NCI-H2196 (cell line): ENCODE data around the gene RTP4.

Experiments used
- DNase-seq: peaks from one replicate; lab custom pipeline; 2025; ENCODE audit not compliant: unreplicated experiment; lab: John Stamatoyannopoulos, UW

Gene RTP4, protein sequence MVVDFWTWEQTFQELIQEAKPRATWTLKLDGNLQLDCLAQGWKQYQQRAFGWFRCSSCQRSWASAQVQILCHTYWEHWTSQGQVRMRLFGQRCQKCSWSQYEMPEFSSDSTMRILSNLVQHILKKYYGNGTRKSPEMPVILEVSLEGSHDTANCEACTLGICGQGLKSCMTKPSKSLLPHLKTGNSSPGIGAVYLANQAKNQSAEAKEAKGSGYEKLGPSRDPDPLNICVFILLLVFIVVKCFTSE

DNA sequence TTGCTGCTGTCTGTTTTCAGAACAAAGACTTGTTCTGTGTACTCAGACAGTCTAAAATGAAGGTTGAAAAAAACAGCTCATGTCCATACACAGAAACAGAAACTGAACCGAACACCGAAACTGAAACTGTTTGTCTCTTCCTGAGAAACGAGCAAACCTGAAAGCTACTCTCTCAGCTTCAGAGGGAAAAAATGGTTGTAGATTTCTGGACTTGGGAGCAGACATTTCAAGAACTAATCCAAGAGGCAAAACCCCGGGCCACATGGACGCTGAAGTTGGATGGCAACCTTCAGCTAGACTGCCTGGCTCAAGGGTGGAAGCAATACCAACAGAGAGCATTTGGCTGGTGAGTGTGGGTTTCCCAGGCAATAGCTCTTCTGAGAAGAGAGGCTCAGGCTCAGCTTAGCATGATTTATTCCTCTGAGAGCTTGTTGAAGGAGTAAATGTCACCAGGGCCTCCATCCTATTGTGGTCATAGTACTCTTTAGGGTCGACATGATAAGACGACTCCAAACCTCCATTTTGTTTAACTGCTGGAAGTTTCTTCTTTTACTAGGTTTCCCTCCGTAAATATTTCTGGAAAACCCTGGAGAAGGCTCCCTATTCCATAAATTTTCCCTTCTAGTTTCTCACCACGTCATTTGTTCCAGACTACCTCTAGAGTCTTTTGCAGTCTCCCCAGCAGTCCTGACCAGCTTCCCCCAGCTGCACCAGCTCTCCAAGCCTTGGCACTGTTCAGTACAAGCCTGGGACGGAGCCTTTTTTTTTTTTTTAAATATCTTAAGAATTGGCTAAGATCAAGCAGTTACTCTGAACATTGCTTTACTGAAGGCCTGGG is at the start of gene RTP4:
Gene RTP4, plus strand, starts transcription at position 135 of the 838 bp plus-strand sequence. Its CDS starts 57 bp downstream, at position 192.
- DNase-seq = peak; percentile 17

DNA sequence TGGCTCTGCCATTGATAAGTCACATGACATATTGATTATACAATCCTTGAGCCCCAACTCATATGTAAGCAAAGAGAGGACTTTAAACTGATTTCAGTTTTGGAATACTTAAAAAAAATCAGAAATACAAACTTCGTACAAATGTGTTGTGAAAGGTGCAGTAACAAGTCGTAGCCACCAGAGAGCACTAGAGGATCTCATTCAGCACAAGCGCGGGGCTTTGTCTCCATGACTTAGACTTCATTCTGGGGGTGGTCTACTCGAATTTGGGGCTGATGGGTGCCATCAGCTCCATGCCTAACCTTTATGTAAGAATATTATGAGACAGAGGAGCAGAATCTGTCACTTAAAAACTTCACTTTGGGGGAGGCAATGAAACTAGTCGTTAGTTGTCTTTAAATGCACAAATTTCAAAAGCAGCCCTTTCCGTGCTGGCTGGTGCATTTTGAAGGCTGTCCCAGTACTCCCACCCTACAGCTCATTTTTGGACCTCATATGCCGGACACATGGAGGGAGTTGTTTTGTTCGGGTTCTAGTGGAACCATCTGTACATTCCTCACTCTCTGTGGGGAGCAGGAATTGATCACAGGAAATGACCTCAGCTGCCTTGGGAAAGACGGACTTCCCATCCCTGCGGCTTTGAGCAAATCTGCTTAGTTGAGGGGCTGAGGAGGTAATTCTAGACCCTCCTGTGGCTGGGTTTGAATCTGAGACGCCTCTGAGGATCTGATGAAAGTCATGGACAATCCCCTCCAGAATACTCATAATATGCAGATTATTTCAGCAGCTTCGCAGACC is 49.2 kb upstream of the RTP4 start:
- peak; percentile 68 for DNase-seq

DNA sequence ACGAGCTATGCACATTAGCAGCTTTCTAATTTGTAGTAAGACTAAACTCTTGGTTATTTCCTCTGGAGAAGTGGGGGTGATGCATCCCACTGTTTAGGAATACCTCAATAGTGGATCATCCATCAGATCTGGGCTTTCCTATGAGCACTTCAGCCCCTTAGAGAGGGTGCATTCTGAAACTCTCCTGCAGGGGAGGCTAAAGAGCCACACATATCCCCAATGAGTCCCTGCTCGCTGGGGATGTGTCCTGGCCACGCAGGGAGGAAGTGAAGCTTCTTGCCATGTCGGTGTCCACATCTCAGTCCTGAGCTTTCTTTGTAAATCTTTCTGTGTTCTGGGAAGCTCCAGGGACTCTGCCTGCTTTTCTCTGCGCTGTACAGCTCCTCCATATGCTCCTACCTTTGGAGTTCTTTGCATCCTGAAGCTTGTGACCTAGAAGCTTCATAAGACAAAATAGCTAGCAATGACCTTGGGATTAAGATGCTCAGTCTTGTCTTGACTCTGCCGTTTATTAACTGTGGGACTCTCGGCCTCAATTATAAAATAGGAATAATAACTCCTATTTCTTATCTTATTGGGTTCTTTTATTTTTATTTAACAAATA is 48.4 kb upstream of the RTP4 start:
- peak; percentile 64 for DNase-seq

DNA sequence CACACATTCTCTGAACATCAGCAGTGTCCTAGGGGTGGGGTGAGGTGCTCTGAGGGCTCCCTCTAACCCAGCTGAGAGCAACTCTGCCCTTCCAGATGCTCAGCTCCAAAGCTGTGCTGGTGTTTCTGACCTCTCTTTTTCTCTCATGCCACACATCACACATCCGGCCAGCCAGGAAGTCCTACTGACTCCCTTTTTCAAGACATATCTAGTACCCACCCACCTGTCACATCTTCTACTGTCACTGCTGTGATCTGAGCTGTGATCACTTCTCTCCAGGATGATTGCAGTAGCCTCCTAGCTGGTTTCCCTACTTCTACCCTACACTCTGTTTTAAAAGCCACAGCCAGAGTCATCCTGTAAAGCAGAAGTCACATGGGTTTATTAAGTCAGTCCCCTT is 46.4 kb upstream of the RTP4 start:
- DNase-seq = no peak

DNA sequence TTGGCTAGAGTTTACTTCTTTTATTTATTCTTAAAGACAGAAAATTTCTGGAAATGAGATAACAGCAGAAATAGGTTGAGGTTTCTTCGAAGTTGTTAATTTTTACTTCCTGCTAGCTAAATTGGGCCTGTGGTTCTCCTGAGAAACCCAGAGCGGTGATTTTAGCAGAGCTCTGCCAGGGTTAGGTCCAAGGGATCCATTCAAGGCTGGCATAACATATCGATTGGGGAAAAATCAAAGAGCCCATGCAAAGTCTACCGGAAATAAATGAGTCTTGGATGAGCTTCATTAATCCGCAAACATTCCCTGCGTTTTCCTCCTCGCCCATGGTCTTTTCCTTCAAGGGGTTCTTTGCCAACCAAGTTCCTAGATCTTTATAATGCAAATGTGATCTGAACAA is 45.9 kb upstream of the RTP4 start:
- no peak for DNase-seq

DNA sequence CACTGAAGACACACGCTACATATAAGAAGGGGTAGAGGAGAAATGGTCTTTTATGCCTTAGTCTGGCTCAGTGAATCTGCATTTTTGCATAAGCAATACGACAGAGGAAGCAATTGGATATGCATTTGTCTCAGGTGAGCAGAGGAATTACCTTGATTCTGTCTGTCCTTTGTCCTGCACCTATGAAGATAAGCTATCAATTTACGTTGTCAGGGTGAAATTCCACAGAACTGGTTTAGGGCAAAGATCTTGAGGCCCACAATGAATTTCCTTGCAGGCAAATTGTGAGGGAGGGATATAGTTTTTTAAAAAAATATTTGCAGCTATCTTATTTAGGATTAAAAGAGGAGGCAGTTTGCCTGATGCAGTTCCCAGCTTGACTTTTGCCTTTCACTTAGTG is 45.1 kb upstream of the RTP4 start:
- DNase-seq = no peak

DNA sequence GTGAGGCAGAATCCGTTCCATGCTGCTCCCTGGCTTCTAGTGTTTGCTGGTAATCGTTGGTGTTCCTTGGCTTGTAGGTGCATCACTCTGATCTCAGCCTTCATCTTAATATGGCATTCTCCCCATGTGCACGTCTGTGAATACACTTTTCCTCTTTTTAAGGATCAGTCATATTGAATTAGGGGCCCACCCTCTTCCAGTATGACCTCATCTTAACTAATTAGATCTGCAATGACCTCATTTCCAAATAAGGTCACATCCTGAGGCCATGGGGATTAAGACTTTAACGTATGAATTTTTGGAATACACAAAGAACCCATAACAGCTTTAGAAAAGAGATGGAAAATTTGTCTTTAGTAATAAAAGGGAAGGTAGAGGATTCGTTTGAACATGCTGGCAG is 42.6 kb upstream of the RTP4 start:
- DNase-seq = no peak

DNA sequence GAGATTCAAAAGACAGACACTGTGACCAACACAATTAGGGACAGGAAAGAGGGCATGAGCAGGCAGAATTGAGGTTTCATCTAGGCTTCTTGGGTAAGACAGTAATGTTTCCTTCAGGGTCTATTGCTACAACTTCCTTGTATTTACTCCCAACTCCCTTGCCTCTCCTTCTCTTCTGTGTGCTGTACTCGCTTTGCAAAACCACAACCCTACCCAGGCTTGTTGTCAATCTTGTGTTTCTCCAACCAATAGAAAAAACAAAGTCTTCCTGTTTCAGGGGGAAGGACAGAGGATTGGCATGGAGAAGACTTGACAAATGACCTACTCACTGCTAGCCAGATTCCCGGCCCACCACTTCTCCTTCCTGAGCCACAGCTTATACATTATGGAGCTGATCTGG is 40.3 kb upstream of the RTP4 start:
- DNase-seq = no peak

DNA sequence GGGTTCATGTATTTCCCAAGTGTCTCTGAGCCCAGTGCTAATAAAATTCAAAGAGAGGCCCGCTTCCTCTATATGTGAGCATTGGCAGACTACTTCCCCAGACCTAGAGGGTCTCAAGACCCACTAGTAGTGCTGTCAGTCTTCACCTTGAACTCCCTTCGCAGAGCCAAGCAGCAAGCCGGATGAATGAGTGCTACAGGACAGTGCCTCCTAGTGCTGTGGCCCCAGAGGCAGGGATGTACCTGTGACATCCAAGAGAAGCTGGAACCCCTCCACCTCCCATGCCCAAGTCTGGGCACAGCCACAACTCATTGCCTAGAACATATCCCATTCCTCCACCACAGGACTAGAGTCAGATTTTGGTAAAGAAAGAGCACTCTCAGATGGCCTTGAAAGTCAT is 39.5 kb upstream of the RTP4 start:
- no peak for DNase-seq

DNA sequence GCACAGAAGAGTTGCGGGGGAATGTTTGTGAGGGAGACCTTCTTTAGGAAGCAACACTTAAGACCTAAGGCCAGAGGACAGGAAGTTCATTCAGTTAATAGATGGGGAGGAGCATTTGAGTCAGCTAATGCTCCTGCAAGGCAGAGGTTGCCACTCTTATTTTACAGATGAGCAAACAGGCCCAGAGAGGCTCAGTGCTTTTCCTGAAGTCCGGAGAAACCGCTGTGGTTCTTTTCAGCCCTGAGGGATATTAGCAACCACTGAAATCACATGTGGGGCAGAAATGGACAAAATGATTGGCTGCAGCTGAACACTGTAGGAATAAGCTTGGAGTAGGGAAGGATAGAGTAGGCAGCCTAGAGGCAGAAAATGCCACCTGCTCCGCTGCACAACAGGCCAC is 33.3 kb upstream of the RTP4 start:
- DNase-seq = no peak

DNA sequence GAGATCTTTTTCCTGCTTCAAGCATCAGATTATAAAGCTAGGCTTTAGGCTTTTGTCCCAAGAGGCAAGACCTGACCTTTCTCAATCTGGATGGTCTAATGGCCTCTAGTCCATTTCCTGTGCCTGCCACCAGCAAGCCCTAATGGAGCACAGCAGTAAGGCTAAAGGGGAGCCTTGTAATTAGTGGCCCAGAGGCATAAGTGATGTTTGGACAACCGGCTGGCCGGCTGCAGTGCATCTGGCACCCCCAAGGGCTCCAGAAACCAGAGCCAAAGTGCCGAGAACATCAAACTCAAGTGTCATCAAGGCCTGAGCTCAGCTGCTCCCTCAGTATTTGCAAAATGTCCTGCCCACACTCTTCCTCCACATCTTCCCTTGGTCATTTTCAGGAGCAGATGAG is 31.9 kb upstream of the RTP4 start:
- DNase-seq = no peak

DNA sequence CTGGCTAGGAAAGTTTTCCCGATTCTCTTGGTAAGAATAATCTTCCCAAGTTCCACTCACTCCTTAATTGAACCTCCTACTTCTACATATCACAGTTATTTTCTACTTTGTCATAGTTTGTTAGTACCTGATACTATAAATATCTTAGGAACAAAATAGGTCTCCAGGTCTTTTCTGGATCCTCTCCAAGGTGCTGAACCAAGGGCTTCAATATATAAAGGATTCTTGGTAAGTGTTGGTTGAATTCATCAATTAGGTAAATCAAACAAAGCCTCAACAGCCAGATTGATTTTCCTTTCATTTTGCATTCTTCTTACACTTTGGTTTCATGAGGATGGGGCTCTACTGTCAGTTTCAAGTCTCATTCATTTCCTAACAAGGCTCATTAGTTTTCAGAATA is 27.6 kb upstream of the RTP4 start:
- no peak for DNase-seq

DNA sequence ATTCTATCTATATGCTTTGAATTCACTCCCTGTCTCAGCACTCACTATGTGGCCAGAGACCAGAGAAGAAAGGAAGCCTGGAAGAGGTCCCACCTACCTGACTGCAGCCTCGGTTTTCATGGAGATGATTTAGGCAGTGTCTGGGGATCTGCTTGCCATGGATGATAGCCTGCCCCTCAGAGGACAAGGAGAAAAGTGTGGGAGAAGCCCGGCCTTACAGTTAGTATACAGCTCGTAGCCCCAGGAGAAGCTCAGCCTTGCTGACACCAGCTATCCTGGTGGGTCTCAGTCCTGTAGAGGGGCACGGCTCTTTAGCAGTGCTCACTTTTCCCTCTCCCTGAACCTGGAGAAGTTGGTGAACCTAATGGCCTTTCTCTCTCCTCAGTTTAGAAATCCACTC is 25.9 kb upstream of the RTP4 start:
- DNase-seq = no peak

DNA sequence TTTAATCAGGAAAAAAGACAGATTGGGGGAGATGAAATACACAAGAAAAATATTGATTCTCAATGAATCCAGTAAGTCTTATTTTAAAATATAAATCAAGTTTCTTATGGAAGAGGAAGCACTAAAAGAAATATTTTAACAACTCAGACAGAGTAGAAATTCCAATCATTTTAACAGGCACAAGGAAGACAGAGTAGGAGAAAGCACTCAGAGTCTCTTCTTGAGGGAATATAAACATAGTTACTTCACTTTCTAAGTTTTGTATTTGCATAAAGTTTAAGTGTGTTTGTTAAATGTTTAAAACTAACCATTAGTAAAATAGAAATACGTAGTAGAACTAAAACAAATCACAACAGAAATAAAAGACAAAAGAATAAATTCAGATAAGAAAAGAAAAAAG is 24.5 kb upstream of the RTP4 start:
- no peak for DNase-seq

DNA sequence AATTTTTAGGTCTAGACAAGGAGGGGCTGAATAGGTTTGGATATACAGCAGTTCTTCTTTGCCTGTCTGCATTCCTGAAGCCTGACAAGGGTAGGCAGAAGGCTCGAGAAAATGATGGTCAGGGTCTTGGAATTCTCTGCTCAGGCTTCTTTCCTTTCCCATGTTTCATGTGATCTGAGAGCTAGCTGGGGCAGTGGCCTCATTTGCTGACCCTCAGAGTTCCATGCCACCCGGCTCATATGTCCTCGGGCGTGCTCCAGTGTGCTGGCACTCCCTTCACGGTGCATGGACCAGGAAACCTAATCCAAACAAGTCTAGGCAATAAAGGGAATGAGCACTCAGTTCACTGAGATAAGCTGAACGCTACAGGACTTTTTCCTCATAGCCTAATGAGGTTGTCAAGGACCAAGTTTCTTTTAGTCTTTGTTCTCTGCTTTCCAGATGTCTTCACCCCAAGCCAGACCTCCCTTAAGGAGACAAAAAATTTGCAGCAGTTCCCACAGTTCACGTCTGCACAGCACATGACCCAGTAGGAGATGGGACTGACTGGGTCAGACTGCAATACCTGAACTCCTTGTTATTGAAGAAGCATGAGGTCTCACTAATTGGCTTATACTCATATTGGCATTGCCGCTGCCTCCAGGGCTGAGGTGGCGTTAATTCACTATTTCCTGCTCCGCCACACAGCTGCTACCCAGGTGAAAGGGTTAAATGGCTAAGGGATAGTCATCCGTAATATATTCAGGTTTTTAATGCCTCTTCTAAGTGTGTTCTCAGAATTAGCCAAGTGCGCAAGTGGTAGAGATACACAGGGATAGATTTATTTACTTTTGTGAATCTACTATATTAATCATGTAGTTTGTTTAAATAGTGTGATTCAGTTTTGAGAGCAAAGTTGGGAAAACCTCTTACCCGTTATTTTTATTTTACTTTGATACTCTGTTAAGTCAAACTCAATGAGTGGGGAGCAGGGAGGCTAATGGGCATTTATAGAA is 15.3 kb upstream of the RTP4 start:
- no peak for DNase-seq

DNA sequence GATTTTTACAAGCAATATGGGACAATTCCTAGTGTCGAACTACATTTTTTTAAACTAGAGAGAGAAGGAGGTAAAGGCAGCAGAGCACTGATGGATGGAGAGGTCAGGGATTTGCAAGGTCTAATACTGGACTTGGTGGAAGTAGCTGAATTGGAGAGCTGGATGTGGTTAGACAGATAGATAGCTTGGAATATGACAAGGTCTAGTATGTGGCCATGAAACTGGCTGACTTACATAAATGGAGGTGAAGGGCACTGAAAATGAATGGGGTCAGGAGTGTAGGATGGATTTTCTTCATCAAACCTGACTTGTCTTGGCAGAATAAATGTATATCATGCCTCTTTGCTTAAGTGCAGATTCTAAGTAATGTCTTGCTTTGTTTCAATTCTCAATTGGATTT is 10.1 kb upstream of the RTP4 start:
- DNase-seq = no peak

DNA sequence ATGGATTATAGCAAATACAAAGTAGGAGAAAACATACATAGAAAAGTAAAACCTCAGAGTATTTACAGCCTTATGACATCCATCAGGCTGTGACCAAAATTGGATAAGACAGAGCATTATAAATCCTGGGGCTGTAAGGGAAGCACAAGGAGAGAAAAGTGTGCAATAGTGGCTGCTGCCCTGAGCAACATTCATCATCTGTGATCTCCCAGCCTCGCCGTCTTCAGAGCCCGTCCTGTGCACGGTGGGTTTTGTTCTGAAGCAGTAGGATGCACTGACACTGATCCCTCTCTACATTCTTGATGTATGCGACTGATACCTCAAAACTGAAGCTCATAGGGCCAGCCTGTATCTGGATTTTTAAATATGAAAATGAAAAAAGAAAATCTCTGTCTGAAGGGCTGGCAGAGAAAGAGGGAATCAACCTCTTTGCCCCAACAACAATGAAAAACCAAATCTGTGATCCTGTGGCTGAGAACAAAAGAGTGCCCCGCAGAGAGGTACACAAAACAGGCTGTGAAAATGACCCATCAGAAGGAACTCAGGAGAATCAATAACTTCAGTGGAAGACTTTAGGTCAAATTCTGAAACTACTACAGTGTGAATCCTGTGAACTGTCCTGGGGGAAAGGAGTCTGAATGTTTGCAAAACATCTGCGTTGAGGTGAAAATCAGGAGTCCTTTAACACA is 8.2 kb upstream of the RTP4 start:
- no peak for DNase-seq

DNA sequence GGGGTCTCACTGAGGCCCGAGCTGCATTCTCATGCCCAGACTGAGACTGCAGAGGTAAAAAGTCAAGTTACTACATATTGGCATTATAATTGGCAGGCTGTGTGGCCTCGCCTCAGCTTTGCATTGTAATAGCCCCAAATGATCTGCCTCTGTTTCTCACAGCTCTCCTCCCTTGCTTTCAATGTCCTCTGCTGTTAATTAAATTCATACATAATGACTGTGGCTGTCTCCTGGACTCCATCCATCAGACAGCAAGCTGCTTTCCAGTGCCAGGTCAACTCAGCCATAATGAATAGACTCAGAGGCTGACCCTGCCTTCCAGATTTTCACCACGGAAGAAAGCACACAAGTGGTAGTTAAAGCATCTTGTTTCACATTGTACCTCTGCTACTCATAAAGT is 7.6 kb upstream of the RTP4 start:
- DNase-seq = no peak

DNA sequence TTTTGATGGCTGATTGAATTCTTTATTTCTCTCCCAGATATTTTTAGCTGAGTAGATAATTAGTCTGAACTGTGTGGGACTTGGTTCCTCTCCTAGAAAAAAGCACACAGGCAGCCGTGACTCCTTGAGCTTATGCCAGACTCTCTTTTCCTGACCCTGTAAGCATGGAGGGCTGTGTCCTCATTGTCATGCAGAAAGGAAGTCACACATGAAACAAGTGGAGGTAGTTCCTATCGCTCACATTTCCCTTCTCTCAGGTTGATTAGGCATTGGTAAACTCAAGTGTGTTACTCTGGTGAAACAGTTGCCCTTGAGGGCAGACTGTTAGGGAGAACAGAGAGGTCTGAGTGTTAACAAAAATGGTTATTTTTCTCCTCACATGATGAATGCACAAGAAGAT is 6.3 kb upstream of the RTP4 start:
- DNase-seq = no peak
